Lung (tissue), 12 donors: ENCODE data around the gene ADORA3. TPM values are rescaled to one million over a fixed set of nuclear protein-coding genes. Genes with fewer than 3 reads are reported as not detected.

Experiments used
- ATAC-seq: fragments of 200-7000 bp; cut with Tn5 transposase; one replicate; pipeline ENCODE4 v1.9.1; 2020; ENCODE audit warnings: moderate number of reproducible peaks; ENCODE audit not compliant: insufficient read depth, low FRiP score
- DNase-seq, 3 donors: peaks; one replicate each; pipeline ENCODE4 v3.0.0-alpha.2; 2013 to 2017
- H3K27ac ChIP-seq, 2 donors: one replicate each; pipeline ENCODE4 v1.5.1; 2013; ENCODE audit warnings: mild to moderate bottlenecking in 2 of 2, moderate library complexity in 2 of 2, control low read depth in 1 of 2, inconsistent platforms in 1 of 2, low read depth in 1 of 2, low read length in 1 of 2
- H3K27me3 ChIP-seq, 3 donors: one replicate each; pipeline ENCODE4 v1.5.1; 2013; ENCODE audit warnings: low read length in 2 of 3; ENCODE audit not compliant: control insufficient read depth in 3 of 3, insufficient read depth in 3 of 3
- H3K36me3 ChIP-seq, 4 donors: one replicate each; pipeline ENCODE4 v1.5.1; 2013; ENCODE audit warnings: low read length in 4 of 4, mild to moderate bottlenecking in 1 of 4, moderate library complexity in 1 of 4; ENCODE audit not compliant: control insufficient read depth in 4 of 4, insufficient read depth in 4 of 4
- H3K4me1 ChIP-seq, 5 donors: one replicate each; pipeline ENCODE4 v1.5.1; 2013; ENCODE audit warnings: low read length in 5 of 5, mild to moderate bottlenecking in 2 of 5, moderate library complexity in 1 of 5; ENCODE audit not compliant: control insufficient read depth in 5 of 5, insufficient read depth in 5 of 5
- H3K4me3 ChIP-seq: one replicate; pipeline ENCODE4 v1.5.1; 2013; ENCODE audit warnings: mild to moderate bottlenecking, control low read depth, moderate library complexity
- H3K9ac ChIP-seq, 2 donors: one replicate each; pipeline ENCODE4 v1.5.1; 2013; ENCODE audit warnings: low read length in 2 of 2, control low read depth in 1 of 2; ENCODE audit not compliant: insufficient read depth in 1 of 2
- H3K9me3 ChIP-seq, 4 donors: one replicate each; pipeline ENCODE4 v1.5.1; 2013; ENCODE audit warnings: low read length in 3 of 4, mild to moderate bottlenecking in 1 of 4, moderate library complexity in 1 of 4; ENCODE audit not compliant: control insufficient read depth in 4 of 4, insufficient read depth in 3 of 4
- WGBS, 2 donors: extraction: QIAGEN DNeasy Blood & Tissue Kit; methylation state at CpG; one replicate each; pipeline ENCODE4 v1.1.7; 2013; 5-methylcytosine and 5-hydroxymethylcytosine counted together
- polyA plus RNA-seq, 2 donors: library from polyadenylated mRNA; stranded (reverse); fragments of 200-250 nt; gene quantifications; one replicate each; pipeline ENCODE4 v1.2.1, GENCODE V29; 2013
- total RNA-seq, 2 donors: library from RNA; depleted of rRNA in 1 of 2; stranded (reverse); fragments of >200 nt in 1 of 2; gene quantifications; one replicate each; pipeline ENCODE4 v1.2.1, GENCODE V29; 2014 to 2021
- TF ChIP-seq, protein P1 (sequence below): IDR thresholded peaks from 2 replicates; pipeline ENCODE4 v1.5.1; 2012; ENCODE audit warnings: mild to moderate bottlenecking; ENCODE audit errors: control extremely low read depth, extremely low read depth
- donor health status: control.
- donor health status: control.
- donor health status: Bipolar disorder and iron deficiency.
- donor health status: healthy.
- donor health status: DM: yes; HTN: yes; CAD: no.

The ADORA3 gene
- total and polyA plus RNA-seq, 4 donors: 1.1 to 10.3 (median 3.9) TPM

- Histone ChIP-seq H3K4me3 (no peak overlapping the region), H3K4me1 (peaks cover 17 to 53% (median 29%) of the 10 kb centered on the region in 5 donors), H3K9me3 (no peaks in the 10 kb centered on the region), H3K27ac (no peak overlapping the region), H3K36me3 (no peaks in the 10 kb centered on the region), H3K27me3 (no peaks in the 10 kb centered on the region), H3K9ac (no peak overlapping the region)
- TF ChIP-seq, protein P1, sequence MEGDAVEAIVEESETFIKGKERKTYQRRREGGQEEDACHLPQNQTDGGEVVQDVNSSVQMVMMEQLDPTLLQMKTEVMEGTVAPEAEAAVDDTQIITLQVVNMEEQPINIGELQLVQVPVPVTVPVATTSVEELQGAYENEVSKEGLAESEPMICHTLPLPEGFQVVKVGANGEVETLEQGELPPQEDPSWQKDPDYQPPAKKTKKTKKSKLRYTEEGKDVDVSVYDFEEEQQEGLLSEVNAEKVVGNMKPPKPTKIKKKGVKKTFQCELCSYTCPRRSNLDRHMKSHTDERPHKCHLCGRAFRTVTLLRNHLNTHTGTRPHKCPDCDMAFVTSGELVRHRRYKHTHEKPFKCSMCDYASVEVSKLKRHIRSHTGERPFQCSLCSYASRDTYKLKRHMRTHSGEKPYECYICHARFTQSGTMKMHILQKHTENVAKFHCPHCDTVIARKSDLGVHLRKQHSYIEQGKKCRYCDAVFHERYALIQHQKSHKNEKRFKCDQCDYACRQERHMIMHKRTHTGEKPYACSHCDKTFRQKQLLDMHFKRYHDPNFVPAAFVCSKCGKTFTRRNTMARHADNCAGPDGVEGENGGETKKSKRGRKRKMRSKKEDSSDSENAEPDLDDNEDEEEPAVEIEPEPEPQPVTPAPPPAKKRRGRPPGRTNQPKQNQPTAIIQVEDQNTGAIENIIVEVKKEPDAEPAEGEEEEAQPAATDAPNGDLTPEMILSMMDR: no peak
- DNase-seq (no peak), ATAC-seq (no peak)
- WGBS, 2 donors: 71 to 88% methylated on average over 5 of the region's 5 CpGs
Measured at GRCh38 chr1:111512132-111512889, 8.9 kb upstream of the ADORA3 start.

DNA sequence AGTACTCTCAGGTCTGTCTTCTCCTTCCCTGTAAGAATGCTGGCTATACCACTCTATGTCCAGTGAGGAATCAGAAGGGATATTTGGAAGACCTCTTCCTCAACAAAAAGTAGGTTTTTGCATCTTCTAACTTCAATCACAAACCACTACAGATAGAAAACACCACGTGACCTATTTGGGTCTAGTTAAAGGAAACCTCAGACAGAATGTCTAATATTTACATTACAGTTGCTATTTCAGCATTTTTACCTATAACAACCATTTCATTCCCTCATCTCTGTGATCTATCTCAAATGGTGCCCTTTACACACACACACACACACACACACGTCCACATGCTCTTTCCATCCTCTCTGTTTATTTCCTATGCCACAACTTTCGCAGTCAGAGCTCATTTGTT, 7.9 kb upstream of the ADORA3 start:
- H3K9me3 ChIP-seq: no peaks in the 10 kb centered on the region
- TF ChIP-seq, protein P1: no peak
- H3K27ac ChIP-seq: no peak overlapping the region
- peaks cover 14 to 49% (median 29%) of the 10 kb centered on the region in 5 donors for H3K4me1 ChIP-seq
- ATAC-seq: no peak
- H3K36me3 ChIP-seq: no peaks in the 10 kb centered on the region
- DNase-seq: no peak
- H3K9ac ChIP-seq: no peak overlapping the region
- no peak overlapping the region for H3K4me3 ChIP-seq
- 66 to 69% methylated on average over 3 of the region's 3 CpGs for WGBS, 2 donors
- no peaks in the 10 kb centered on the region for H3K27me3 ChIP-seq

DNA sequence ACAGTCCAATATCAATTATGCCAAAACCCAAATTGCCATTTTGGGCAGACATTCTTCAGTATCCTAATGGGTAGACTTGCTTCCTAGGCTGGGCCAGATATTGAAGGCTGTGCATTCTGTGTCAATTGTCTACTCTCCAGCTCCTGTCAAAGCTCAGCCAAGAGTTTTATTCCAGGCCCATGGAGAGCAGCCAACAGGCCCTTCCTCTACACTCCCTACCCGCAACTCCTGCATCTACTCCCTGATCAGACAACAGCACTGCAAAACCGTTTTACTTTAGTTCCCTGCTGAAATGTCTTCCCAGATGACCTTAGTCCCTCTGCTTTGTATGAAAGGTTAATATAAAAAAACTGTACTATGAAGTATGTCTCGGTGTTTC, 6.6 kb upstream of the ADORA3 start:
- Histone ChIP-seq H3K4me1 (peaks cover 9 to 35% (median 23%) of the 10 kb centered on the region in 5 donors), H3K4me3 (no peak overlapping the region), H3K9me3 (no peaks in the 10 kb centered on the region), H3K27ac (no peak overlapping the region), H3K36me3 (no peaks in the 10 kb centered on the region), H3K9ac (no peak overlapping the region), H3K27me3 (no peaks in the 10 kb centered on the region)
- 47 to 67% methylated on average over 3 of the region's 3 CpGs for WGBS, 2 donors
- ATAC-seq: no peak
- peak; percentile 58 to 83 (median 77) for DNase-seq
- TF ChIP-seq, protein P1: no peak
